T47D (cell line): Measurements from ENCODE around the gene CDX1.

Experiments used
- DNase-seq, 2 experiments: peaks; one replicate each; pipeline versions ENCODE4 v3.0.0 to v3.0.0-alpha.2; 2011 to 2012; ENCODE audit warnings: low read depth in 1 of 2, low spot score in 1 of 2
- JUND ChIP-seq: IDR thresholded peaks from 2 replicates; pipeline ENCODE4 v1.6.1; 2012; ENCODE audit warnings: low read depth
- in situ Hi-C: cut with HindIII; loops from 2 replicates; pipeline ENCODE4 v1.10.0; 2016; ENCODE audit warnings: low sequenced_read_pairs, low pct_unique_long_range_greater_than_20kb

The CDX1 gene

GRCh38 chr5:150154618-150155128, 11.9 kb upstream of the CDX1 start:
- TF ChIP-seq JUND = no peak
- in situ Hi-C loops = no loop called here
- no peak for DNase-seq

GRCh38 chr5:150155258-150156026, 11.1 kb upstream of the CDX1 start, which contains the start of gene PDGFRB:
PDGFRB (minus strand) TSS chr5:150155845; CDS start chr5:150137047, 18,798 bp downstream.
- DNase-seq = no peak
- no peak for TF ChIP-seq JUND
- in situ Hi-C loops = no loop called here

- DNase-seq = no peak
- in situ Hi-C loops = no loop called here
- no peak for TF ChIP-seq JUND
These were observed 10.6 kb upstream of the CDX1 start for GRCh38 chr5:150156027-150156368.

GRCh38 chr5:150156540-150156939, 10.0 kb upstream of the CDX1 start:
- TF ChIP-seq JUND = no peak
- DNase-seq = no peak
- in situ Hi-C loops = no loop called here

GRCh38 chr5:150157168-150157567, 9.4 kb upstream of the CDX1 start:
- no peak for DNase-seq
- no peak for TF ChIP-seq JUND
- in situ Hi-C loops = no loop called here

- in situ Hi-C loops = no loop called here
- DNase-seq = no peak
- TF ChIP-seq JUND = no peak
These were observed 8.2 kb upstream of the CDX1 start for GRCh38 chr5:150158170-150158949.

- no peak for DNase-seq
- TF ChIP-seq JUND = no peak
- in situ Hi-C loops = no loop called here
These were observed 7.5 kb upstream of the CDX1 start for GRCh38 chr5:150159031-150159430.

GRCh38 chr5:150159741-150160179, 6.8 kb upstream of the CDX1 start:
- in situ Hi-C loops = no loop called here
- no peak for DNase-seq
- TF ChIP-seq JUND = no peak

- no peak for TF ChIP-seq JUND
- in situ Hi-C loops = no loop called here
- DNase-seq = no peak
These were observed 6.0 kb upstream of the CDX1 start for GRCh38 chr5:150160448-150161081.

GRCh38 chr5:150161242-150162141, 5.1 kb upstream of the CDX1 start:
- in situ Hi-C loops = no loop called here

GRCh38 chr5:150162142-150162513, 4.5 kb upstream of the CDX1 start:
- TF ChIP-seq JUND = no peak
- in situ Hi-C loops = no loop called here
- DNase-seq = no peak

More at GRCh38 chr5:150161242-150162141, 5.1 kb upstream of the CDX1 start:
- peak; percentile 86 to 89 for DNase-seq
- TF ChIP-seq JUND = no peak

GRCh38 chr5:150163035-150163434, 3.5 kb upstream of the CDX1 start:
- in situ Hi-C loops = no loop called here
- no peak for TF ChIP-seq JUND
- no peak for DNase-seq
